HG03060 (cell line): ENCODE measurements around the gene DNM3.
"Not testable (repeated sequence)": the region's sequence is repeated elsewhere in the genome, so short reads cannot be mapped to it uniquely, and the experiment has no call there.

Experiments
- ATAC-seq: cut with Tn5 transposase; IDR thresholded peaks from one replicate; pipeline ENCODE4 v1.9.1; 2021; ENCODE audit warnings: low read depth, moderate number of reproducible peaks; ENCODE audit not compliant: unreplicated experiment

Gene DNM3

GRCh38 chr1:172429331-172430127 is 588.2 kb downstream of the DNM3 start:
- ATAC-seq, result no peak

- no peak for ATAC-seq
These were observed 588.8 kb downstream of the DNM3 start for GRCh38 chr1:172430128-172430454.

- no peak for ATAC-seq
These were observed 589.9 kb downstream of the DNM3 start for GRCh38 chr1:172431204-172431603.

- ATAC-seq, result no peak
These were observed 590.5 kb downstream of the DNM3 start for GRCh38 chr1:172431721-172432192.

GRCh38 chr1:172437183-172437582 is 595.9 kb downstream of the DNM3 start:
- not testable (repeated sequence) for ATAC-seq

GRCh38 chr1:172442404-172442803 is 601.1 kb downstream of the DNM3 start:
- no peak for ATAC-seq

- no peak for ATAC-seq
These were observed 601.7 kb downstream of the DNM3 start for GRCh38 chr1:172442843-172443565.

GRCh38 chr1:172443666-172444453 is 602.6 kb downstream of the DNM3 start, which contains the start of gene PIGC:
Gene PIGC, minus strand, starts transcription at chr1:172444069. Its CDS starts 1,447 bp downstream, at chr1:172442622.
- peak; percentile 94 for ATAC-seq

- no peak for ATAC-seq
These were observed 605.2 kb downstream of the DNM3 start for GRCh38 chr1:172446547-172446946.

- ATAC-seq, result no peak
These were observed 606.3 kb downstream of the DNM3 start for GRCh38 chr1:172447641-172448040.

- ATAC-seq, result no peak
These were observed 607.8 kb downstream of the DNM3 start for GRCh38 chr1:172448995-172449584.

GRCh38 chr1:172449585-172450523 is 608.6 kb downstream of the DNM3 start:
- no peak for ATAC-seq

- no peak for ATAC-seq
These were observed 609.2 kb downstream of the DNM3 start for GRCh38 chr1:172450524-172450885.

GRCh38 chr1:172451002-172451443 is 609.7 kb downstream of the DNM3 start:
- ATAC-seq, result no peak

GRCh38 chr1:172452536-172453152 is 611.3 kb downstream of the DNM3 start:
- no peak for ATAC-seq

GRCh38 chr1:172453153-172453545 is 611.9 kb downstream of the DNM3 start:
- ATAC-seq, result no peak

GRCh38 chr1:172453607-172454006 is 612.3 kb downstream of the DNM3 start:
- no peak for ATAC-seq

GRCh38 chr1:172455451-172455850 is 614.2 kb downstream of the DNM3 start:
- no peak for ATAC-seq

GRCh38 chr1:172456344-172456769 is 615.1 kb downstream of the DNM3 start:
- no peak for ATAC-seq
